PC-3 (cell line): ENCODE results near the gene NYAP2. TPM values are rescaled to one million over a fixed set of nuclear protein-coding genes. Genes with fewer than 3 reads are reported as not detected.

ENCODE experiments used
- ATAC-seq: fragments of 200-7000 bp; cut with Tn5 transposase; 2 replicates; pipeline ENCODE4 v1.9.1; 2020; ENCODE audit warnings: mild to moderate bottlenecking, moderate library complexity
- BruUV-seq: library from RNA; stranded (reverse); fragments of 400-500 nt; replicated peaks from 2 replicates; lab custom pipeline; 2021; lab: Mats Ljungman, UMichigan
- CTCF ChIA-PET: fragments of 300-600 bp; sonication (Branson Sonifier 250); formaldehyde crosslinking; loops from one replicate; lab custom pipeline; 2022; ENCODE audit warnings: antibody characterized with exemption; lab: Charles Lee
- POLR2A ChIA-PET: fragments of 300-600 bp; sonication (Branson Sonifier 250); formaldehyde crosslinking; loops from one replicate; lab custom pipeline; 2022; ENCODE audit warnings: antibody characterized with exemption; ENCODE audit not compliant: unreplicated experiment; lab: Charles Lee
- DNase-seq: peaks from one replicate; pipeline ENCODE4 v3.0.0-alpha.2; 2015
- H2AFZ ChIP-seq: fragments of 300-600 bp; sonication (generic); 2 replicates; pipeline ENCODE4 v1.6.0; 2016; ENCODE audit warnings: antibody characterized with exemption, low read length
- H3F3A ChIP-seq: fragments of 300-600 bp; sonication (generic); one replicate; pipeline ENCODE4 v1.6.0; 2017; ENCODE audit warnings: antibody characterized with exemption, low read length, control low read depth, mild to moderate bottlenecking; ENCODE audit not compliant: unreplicated experiment
- H3K27ac ChIP-seq: fragments of 300-600 bp; sonication (generic); 2 replicates; pipeline ENCODE4 v1.5.1; 2016; ENCODE audit warnings: mild to moderate bottlenecking, low read length
- H3K27me3 ChIP-seq: fragments of 300-600 bp; sonication (generic); 2 replicates; pipeline ENCODE4 v1.6.1; 2016; ENCODE audit warnings: low read length, mixed read lengths
- H3K36me3 ChIP-seq: fragments of 300-600 bp; sonication (generic); 2 replicates; pipeline ENCODE4 v1.6.1; 2016; ENCODE audit warnings: low read depth, mixed run types, low read length, mixed read lengths
- H3K4me1 ChIP-seq: fragments of 300-600 bp; sonication (generic); 2 replicates; pipeline ENCODE4 v1.5.1; 2016; ENCODE audit warnings: low read length; ENCODE audit not compliant: insufficient read depth
- H3K4me2 ChIP-seq: fragments of 300-600 bp; sonication (generic); 2 replicates; pipeline ENCODE4 v1.6.0; 2016; ENCODE audit warnings: low read length
- H3K4me3 ChIP-seq: fragments of 300-600 bp; sonication (generic); 2 replicates; pipeline ENCODE4 v1.5.1; 2016; ENCODE audit warnings: mild to moderate bottlenecking, low read length, mixed read lengths
- H3K79me2 ChIP-seq: fragments of 300-600 bp; sonication (generic); 2 replicates; pipeline ENCODE4 v1.6.1; 2017; ENCODE audit warnings: low read length, mixed read lengths
- H3K9ac ChIP-seq: fragments of 300-600 bp; sonication (generic); 2 replicates; pipeline ENCODE4 v1.6.0; 2016; ENCODE audit warnings: mild to moderate bottlenecking, low read length
- H3K9me2 ChIP-seq: fragments of 300-600 bp; sonication (generic); replicated peaks from 2 replicates; pipeline ENCODE4 v1.6.1; 2016; ENCODE audit warnings: mixed run types, low read length, mixed read lengths
- H3K9me3 ChIP-seq: fragments of 300-600 bp; sonication (generic); 2 replicates; pipeline ENCODE4 v1.6.1; 2016; ENCODE audit warnings: low read length, mixed read lengths
- H4K20me1 ChIP-seq: fragments of 300-600 bp; sonication (generic); 2 replicates; pipeline ENCODE4 v1.6.1; 2016; ENCODE audit warnings: low read length, mixed read lengths
- EZH2 ChIP-seq: fragments of 300-600 bp; sonication (generic); IDR thresholded peaks from one replicate; pipeline ENCODE4 v1.6.1; 2017; ENCODE audit warnings: antibody characterized with exemption, mild to moderate bottlenecking, low read length; ENCODE audit not compliant: unreplicated experiment
- EZH2phosphoT487 ChIP-seq: fragments of 300-600 bp; sonication (generic); IDR thresholded peaks from 2 replicates; pipeline ENCODE4 v1.6.1; 2018; ENCODE audit warnings: mild to moderate bottlenecking, antibody characterized with exemption, low read length, borderline replicate concordance
- intact Hi-C: fragments of 100-400 bp; cut with micrococcal nuclease; formaldehyde crosslinking; loops from 2 replicates; pipeline ENCODE4 v1.9.0; 2023
- total RNA-seq: library from RNA; depleted of rRNA; stranded (reverse); fragments of >200 nt; gene quantifications from 2 replicates; pipeline ENCODE4 v1.2.3, GENCODE V29; 2014
- TF ChIP-seq, protein P1 (sequence below): fragments of 300-600 bp; sonication (generic); conservative IDR thresholded peaks from 2 replicates; pipeline ENCODE4 v1.5.1; 2017; ENCODE audit warnings: antibody characterized with exemption, low read depth, mild to moderate bottlenecking, low read length

NYAP2 gene
- total RNA-seq, 1 experiment from 2014 or later, result not detected

DNA sequence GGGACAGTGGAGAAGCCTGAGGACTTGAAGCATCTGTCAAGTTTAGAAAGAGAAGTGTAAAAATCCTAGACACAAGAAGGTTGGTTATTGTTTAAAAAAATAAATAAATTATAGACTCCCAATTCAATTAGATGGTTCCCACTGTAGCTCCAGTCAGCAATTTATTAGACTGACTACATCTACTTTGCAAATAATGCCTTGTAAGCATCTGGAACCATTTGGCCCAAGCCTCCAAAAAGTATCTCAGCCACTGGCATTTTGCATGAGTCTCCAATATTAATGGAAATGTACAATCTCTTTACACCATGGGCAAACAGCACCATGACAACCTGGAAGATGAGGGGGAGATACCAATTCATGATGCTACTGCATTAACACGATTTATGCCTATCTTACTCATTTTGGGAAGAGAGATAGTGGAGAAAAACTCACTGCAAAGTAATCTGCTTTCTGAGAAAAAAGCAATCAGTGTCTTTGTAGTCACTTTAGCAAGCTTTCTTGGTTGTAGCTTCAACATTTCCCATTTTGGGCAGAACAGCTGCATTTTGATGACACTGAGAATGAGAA lies 2.8 kb downstream of the NYAP2 start:
- H3F3A ChIP-seq, result no peaks in the 10 kb centered on the region
- POLR2A ChIA-PET, result no interaction called here
- no peak overlapping the region for H3K4me3 ChIP-seq
- DNase-seq (no peak), ATAC-seq (no peak)
- H3K9ac ChIP-seq, result no peak overlapping the region
- peaks cover 21% of the 10 kb centered on the region; the same call in 1 of the 2 replicates for H3K27me3 ChIP-seq
- H3K79me2 ChIP-seq, result no peaks in the 10 kb centered on the region
- H3K36me3 ChIP-seq, result no peaks in the 10 kb centered on the region
- H3K4me2 ChIP-seq, result no peak overlapping the region
- intact Hi-C loops, result no loop called here
- CTCF ChIA-PET, result no interaction called here
- no TSS peak for BruUV-seq
- H3K4me1 ChIP-seq, result no peaks in the 10 kb centered on the region
- no peak overlapping the region for H2AFZ ChIP-seq
- no peak for TF ChIP-seq EZH2phosphoT487
- no peak for TF ChIP-seq EZH2
- TF ChIP-seq, protein P1, sequence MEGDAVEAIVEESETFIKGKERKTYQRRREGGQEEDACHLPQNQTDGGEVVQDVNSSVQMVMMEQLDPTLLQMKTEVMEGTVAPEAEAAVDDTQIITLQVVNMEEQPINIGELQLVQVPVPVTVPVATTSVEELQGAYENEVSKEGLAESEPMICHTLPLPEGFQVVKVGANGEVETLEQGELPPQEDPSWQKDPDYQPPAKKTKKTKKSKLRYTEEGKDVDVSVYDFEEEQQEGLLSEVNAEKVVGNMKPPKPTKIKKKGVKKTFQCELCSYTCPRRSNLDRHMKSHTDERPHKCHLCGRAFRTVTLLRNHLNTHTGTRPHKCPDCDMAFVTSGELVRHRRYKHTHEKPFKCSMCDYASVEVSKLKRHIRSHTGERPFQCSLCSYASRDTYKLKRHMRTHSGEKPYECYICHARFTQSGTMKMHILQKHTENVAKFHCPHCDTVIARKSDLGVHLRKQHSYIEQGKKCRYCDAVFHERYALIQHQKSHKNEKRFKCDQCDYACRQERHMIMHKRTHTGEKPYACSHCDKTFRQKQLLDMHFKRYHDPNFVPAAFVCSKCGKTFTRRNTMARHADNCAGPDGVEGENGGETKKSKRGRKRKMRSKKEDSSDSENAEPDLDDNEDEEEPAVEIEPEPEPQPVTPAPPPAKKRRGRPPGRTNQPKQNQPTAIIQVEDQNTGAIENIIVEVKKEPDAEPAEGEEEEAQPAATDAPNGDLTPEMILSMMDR, result no peak
- H3K9me2 ChIP-seq, result no peaks in the 10 kb centered on the region
- no peaks in the 10 kb centered on the region for H4K20me1 ChIP-seq
- no peaks in the 10 kb centered on the region for H3K9me3 ChIP-seq
- no peak overlapping the region for H3K27ac ChIP-seq

DNA sequence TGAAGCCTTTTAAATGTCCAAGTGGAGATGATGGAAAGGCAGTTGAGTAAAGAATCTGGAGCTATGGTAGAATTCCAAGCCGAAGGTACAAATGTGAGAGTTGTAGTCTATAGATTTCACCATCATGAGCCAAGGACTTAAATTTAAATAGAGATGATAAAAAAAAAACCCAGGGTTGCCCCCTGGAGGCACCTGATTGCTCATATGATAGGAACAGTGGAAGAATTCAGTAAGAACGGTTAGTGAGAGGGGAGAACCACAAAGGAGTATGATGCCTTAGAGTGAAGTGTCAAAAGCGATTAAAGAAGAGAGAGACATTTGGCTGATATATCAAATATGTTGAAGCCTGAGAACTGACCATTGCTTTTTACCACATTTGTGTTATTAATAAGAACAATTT lies 11.9 kb downstream of the NYAP2 start:
- H3K9me2 ChIP-seq, result no peaks in the 10 kb centered on the region
- POLR2A ChIA-PET, result no interaction called here
- peaks cover 30% of the 10 kb centered on the region; the same call in 1 of the 2 replicates for H3K27me3 ChIP-seq
- no TSS peak for BruUV-seq
- H2AFZ ChIP-seq, result no peak overlapping the region
- intact Hi-C loops, result loop anchor here (10.0 kb wide), 1 partner anchor 287 kb away; no protein-coding TSS in a partner anchor
- no peak overlapping the region for H3K27ac ChIP-seq
- H3K4me2 ChIP-seq, result no peak overlapping the region
- TF ChIP-seq, protein P1, result peak; percentile 41; the same call in 1 of the 2 replicates
- no peak for TF ChIP-seq EZH2phosphoT487
- no peak for TF ChIP-seq EZH2
- CTCF ChIA-PET, result no interaction called here
- DNase-seq, result peak; percentile 29
- H4K20me1 ChIP-seq, result no peaks in the 10 kb centered on the region
- H3F3A ChIP-seq, result no peaks in the 10 kb centered on the region
- no peak overlapping the region for H3K4me3 ChIP-seq
- H3K4me1 ChIP-seq, result no peaks in the 10 kb centered on the region
- no peak overlapping the region for H3K9ac ChIP-seq
- no peaks in the 10 kb centered on the region for H3K79me2 ChIP-seq
- no peaks in the 10 kb centered on the region for H3K9me3 ChIP-seq
- peak; percentile 27; the same call in 1 of the 2 replicates for ATAC-seq
- H3K36me3 ChIP-seq, result no peaks in the 10 kb centered on the region

DNA sequence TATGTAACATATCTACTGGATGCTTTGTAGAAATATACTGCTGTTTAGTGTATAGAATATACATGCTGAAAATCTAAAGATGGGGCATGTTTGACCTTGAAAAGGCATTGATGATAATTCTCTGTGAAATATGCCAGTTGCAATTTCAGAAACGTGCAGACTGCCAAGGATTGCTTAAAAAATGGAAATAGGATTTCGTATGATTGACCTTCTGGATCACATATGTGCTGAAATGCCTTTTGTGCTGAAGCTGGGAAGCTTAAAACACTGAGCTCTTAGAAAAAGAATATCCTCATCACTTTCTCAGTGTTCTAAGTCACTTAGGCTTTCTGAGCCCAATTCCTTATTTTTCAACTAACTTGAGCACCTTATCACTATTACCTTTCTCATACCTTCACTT lies 14.3 kb downstream of the NYAP2 start:
- H3K9ac ChIP-seq, result no peak overlapping the region
- DNase-seq, result no peak
- no peaks in the 10 kb centered on the region for H3F3A ChIP-seq
- H3K4me3 ChIP-seq, result no peak overlapping the region
- TF ChIP-seq, protein P1, result no peak
- no peak for TF ChIP-seq EZH2
- no peak for TF ChIP-seq EZH2phosphoT487
- no peak for ATAC-seq
- ChIA-PET POLR2A (no interaction called here), CTCF (interaction anchor here (0.6 kb wide), 1 partner anchor 154 kb away, joined by 5 read pairs; no protein-coding TSS in a partner anchor)
- H4K20me1 ChIP-seq, result no peaks in the 10 kb centered on the region
- H3K4me2 ChIP-seq, result no peak overlapping the region
- BruUV-seq, result no TSS peak
- intact Hi-C loops, result loop anchor here (10.0 kb wide), 1 partner anchor 289 kb away; no protein-coding TSS in a partner anchor
- H3K9me3 ChIP-seq, result no peaks in the 10 kb centered on the region
- no peaks in the 10 kb centered on the region for H3K79me2 ChIP-seq
- H3K27me3 ChIP-seq, result peaks cover 24% of the 10 kb centered on the region; the same call in 1 of the 2 replicates
- H3K4me1 ChIP-seq, result no peaks in the 10 kb centered on the region
- H2AFZ ChIP-seq, result no peak overlapping the region
- H3K27ac ChIP-seq, result no peak overlapping the region
- H3K36me3 ChIP-seq, result no peaks in the 10 kb centered on the region
- H3K9me2 ChIP-seq, result no peaks in the 10 kb centered on the region
